Activated B cell treated with CpG ODN at 0.5 μM for 24 hours (primary cell): ENCODE results near the gene CFAP410. TPM values are rescaled to one million over a fixed set of nuclear protein-coding genes. Genes with fewer than 3 reads are reported as not detected.

Experiments used
- ATAC-seq: fragments of 200-7000 bp; cut with Tn5 transposase; one replicate; pipeline ENCODE4 v1.10.0; 2021; ENCODE audit warnings: low read depth, mild to moderate bottlenecking, moderate library complexity
- CTCF ChIA-PET: fragments of 350-600 bp; sonication (Branson Sonifier 250); formaldehyde crosslinking; loops from one replicate; lab custom pipeline; 2021; ENCODE audit warnings: antibody characterized with exemption; lab: Charles Lee
- POLR2A ChIA-PET: fragments of 350-600 bp; sonication (Branson Sonifier 250); formaldehyde crosslinking; loops from one replicate; lab custom pipeline; 2021; ENCODE audit warnings: antibody characterized with exemption; lab: Charles Lee
- DNase-seq: peaks from one replicate; pipeline ENCODE4 v3.0.0; 2022
- H3K27ac Mint-ChIP-seq: one replicate; pipeline ENCODE4 v1.8.0; 2020; ENCODE audit warnings: mixed read lengths
- H3K27me3 Mint-ChIP-seq: one replicate; pipeline ENCODE4 v1.8.0; 2021; ENCODE audit warnings: mixed read lengths
- H3K36me3 Mint-ChIP-seq: one replicate; pipeline ENCODE4 v1.8.0; 2021; ENCODE audit warnings: low read depth, mixed read lengths
- H3K4me1 Mint-ChIP-seq: one replicate; pipeline ENCODE4 v1.8.0; 2021; ENCODE audit warnings: mixed read lengths
- H3K4me3 Mint-ChIP-seq: one replicate; pipeline ENCODE4 v1.8.0; 2020; ENCODE audit warnings: mild to moderate bottlenecking, mixed read lengths
- H3K9me3 Mint-ChIP-seq: one replicate; pipeline ENCODE4 v1.8.0; 2020; ENCODE audit warnings: mixed read lengths
- CTCF ChIP-seq: fragments of 200-600 bp; IDR thresholded peaks from one replicate; pipeline ENCODE4 v1.8.0; 2022; ENCODE audit warnings: antibody characterized with exemption, mild to moderate bottlenecking
- intact Hi-C: fragments of 100-400 bp; cut with micrococcal nuclease; formaldehyde crosslinking; loops from one replicate; pipeline ENCODE4 v1.15.1; 2024
- total RNA-seq: library from RNA; stranded (reverse); gene quantifications from 2 replicates; pipeline ENCODE4 v1.2.3, GENCODE V29; 2022

Gene CFAP410
- total RNA-seq, 1 donor from 2014 or later = 62.3 TPM

DNA sequence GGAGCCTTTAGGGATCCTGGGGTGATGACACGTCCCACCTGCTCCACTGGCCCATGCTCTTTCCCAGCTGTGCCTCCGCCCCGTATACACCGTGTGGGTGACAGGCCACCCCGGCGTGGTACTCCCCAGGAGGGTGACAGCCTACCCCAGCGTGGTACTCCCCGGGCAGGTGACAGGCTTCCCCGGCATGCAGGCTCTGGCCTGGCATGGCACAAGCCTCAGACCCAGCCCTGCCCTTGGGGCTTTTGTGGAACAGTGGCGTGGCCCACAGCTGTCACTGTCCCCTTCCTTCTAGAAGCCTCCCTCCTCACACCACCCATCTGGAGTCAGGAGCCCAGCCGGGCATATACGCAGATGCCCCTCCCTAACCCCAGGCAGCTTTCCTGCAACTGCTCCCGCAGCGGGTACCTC lies 44.0 kb downstream of the CFAP410 start:
- Mint-ChIP-seq H3K36me3 (no peaks in the 10 kb centered on the region), H3K9me3 (no peaks in the 10 kb centered on the region), H3K27ac (no peak overlapping the region), H3K27me3 (no peaks in the 10 kb centered on the region), H3K4me3 (peak overlapping the region; percentile 24), H3K4me1 (peaks cover 53% of the 10 kb centered on the region)
- ATAC-seq (no peak), DNase-seq (no peak)
- POLR2A ChIA-PET = interaction anchor here (1.0 kb wide), 1 partner anchor 41 kb away, joined by 5 read pairs; no protein-coding TSS in a partner anchor
- no peak for TF ChIP-seq CTCF
- CTCF ChIA-PET = no interaction called here
- intact Hi-C loops = no loop called here

GRCh38 chr21:44294391-44295162 lies 44.6 kb downstream of the CFAP410 start:
- Mint-ChIP-seq H3K9me3 (no peaks in the 10 kb centered on the region), H3K27ac (no peak overlapping the region), H3K4me1 (peaks cover 53% of the 10 kb centered on the region), H3K36me3 (no peaks in the 10 kb centered on the region), H3K4me3 (no peak overlapping the region), H3K27me3 (no peaks in the 10 kb centered on the region)
- DNase-seq = no peak
- no peak for ATAC-seq
- intact Hi-C loops = no loop called here
- ChIA-PET POLR2A (interaction anchor here (1.0 kb wide), 1 partner anchor 40 kb away, joined by 5 read pairs; no protein-coding TSS in a partner anchor), CTCF (no interaction called here)
- no peak for TF ChIP-seq CTCF

GRCh38 chr21:44293551-44294231 lies 45.5 kb downstream of the CFAP410 start:
- Mint-ChIP-seq H3K9me3 (no peaks in the 10 kb centered on the region), H3K36me3 (no peaks in the 10 kb centered on the region), H3K27me3 (no peaks in the 10 kb centered on the region), H3K4me3 (no peak overlapping the region), H3K4me1 (peaks cover 46% of the 10 kb centered on the region), H3K27ac (no peak overlapping the region)
- DNase-seq (no peak), ATAC-seq (no peak)
- intact Hi-C loops = no loop called here
- TF ChIP-seq CTCF = no peak
- POLR2A ChIA-PET = interaction anchor here (1.0 kb wide), 1 partner anchor 39 kb away, joined by 5 read pairs; no protein-coding TSS in a partner anchor
- CTCF ChIA-PET = no interaction called here

- intact Hi-C loops = no loop called here
- H3K36me3 Mint-ChIP-seq = no peaks in the 10 kb centered on the region
- no peak for TF ChIP-seq CTCF
- no peak for ATAC-seq
- ChIA-PET CTCF (no interaction called here), POLR2A (no interaction called here)
- H3K27ac Mint-ChIP-seq = no peak overlapping the region
- DNase-seq = no peak
- H3K27me3 Mint-ChIP-seq = peaks cover under 1% of the 10 kb centered on the region
- no peaks in the 10 kb centered on the region for H3K9me3 Mint-ChIP-seq
- peaks cover 39% of the 10 kb centered on the region for H3K4me1 Mint-ChIP-seq
- no peak overlapping the region for H3K4me3 Mint-ChIP-seq
These were observed 46.4 kb downstream of the CFAP410 start for GRCh38 chr21:44292812-44293195.
